GM23248 (cell line): ENCODE results near the gene CCDC8. TPM values are rescaled to one million over a fixed set of nuclear protein-coding genes. Genes with fewer than 3 reads are reported as not detected.
A peak's percentile ranks its signal among the peaks of the same experiment; 100 is the strongest.

Experiments used
- DNase-seq: peaks from one replicate; pipeline ENCODE4 v3.0.0-alpha.2; 2015
- H2AFZ ChIP-seq: fragments of 200-600 bp; sonication (generic); 2 replicates; pipeline ENCODE4 v1.6.1; 2016; ENCODE audit warnings: antibody characterized with exemption
- H3F3A ChIP-seq: fragments of 200-600 bp; sonication (generic); 2 replicates; pipeline ENCODE4 v1.6.1; 2016; ENCODE audit warnings: mild to moderate bottlenecking, antibody characterized with exemption, mixed run types; ENCODE audit not compliant: insufficient read depth
- H3K27ac ChIP-seq: fragments of 200-600 bp; sonication (generic); 2 replicates; pipeline ENCODE4 v1.5.1; 2016; ENCODE audit warnings: mild to moderate bottlenecking
- H3K27me3 ChIP-seq: fragments of 200-600 bp; sonication (generic); replicated peaks from 2 replicates; pipeline ENCODE4 v1.6.1; 2016; ENCODE audit warnings: mild to moderate bottlenecking; ENCODE audit not compliant: insufficient read depth
- H3K36me3 ChIP-seq: fragments of 200-600 bp; sonication (generic); 2 replicates; pipeline ENCODE4 v1.6.1; 2016; ENCODE audit warnings: low read depth, mild to moderate bottlenecking
- H3K4me1 ChIP-seq: fragments of 200-600 bp; sonication (generic); 2 replicates; pipeline ENCODE4 v1.6.1; 2016; ENCODE audit warnings: mild to moderate bottlenecking; ENCODE audit not compliant: insufficient read depth
- H3K4me2 ChIP-seq: fragments of 200-600 bp; sonication (generic); one replicate; pipeline ENCODE4 v1.6.1; 2016; ENCODE audit warnings: mild to moderate bottlenecking; ENCODE audit not compliant: unreplicated experiment
- H3K4me3 ChIP-seq: fragments of 200-600 bp; sonication (generic); 2 replicates; pipeline ENCODE4 v1.5.1; 2016; ENCODE audit warnings: mild to moderate bottlenecking
- H3K79me2 ChIP-seq: fragments of 200-600 bp; sonication (generic); 2 replicates; pipeline ENCODE4 v1.6.1; 2016; ENCODE audit warnings: mild to moderate bottlenecking; ENCODE audit not compliant: insufficient read depth
- H3K9ac ChIP-seq: fragments of 200-600 bp; sonication (generic); 2 replicates; pipeline ENCODE4 v1.6.1; 2016; ENCODE audit warnings: mild to moderate bottlenecking
- H3K9me2 ChIP-seq: fragments of 200-600 bp; sonication (generic); 2 replicates; pipeline ENCODE4 v1.6.1; 2016; ENCODE audit warnings: mixed run types, mild to moderate bottlenecking, moderate library complexity; ENCODE audit not compliant: insufficient read depth
- H3K9me3 ChIP-seq: fragments of 200-600 bp; sonication (generic); one replicate; pipeline ENCODE4 v1.6.1; 2017; ENCODE audit warnings: low read depth
- H4K20me1 ChIP-seq: fragments of 200-600 bp; sonication (generic); 2 replicates; pipeline ENCODE4 v1.6.0; 2016; ENCODE audit not compliant: insufficient read depth
- EZH2 ChIP-seq: fragments of 200-600 bp; sonication (generic); IDR thresholded peaks from 2 replicates; pipeline ENCODE4 v1.6.1; 2018; ENCODE audit warnings: antibody characterized with exemption, mild to moderate bottlenecking; ENCODE audit not compliant: insufficient read depth, poor library complexity, severe bottlenecking
- EZH2phosphoT487 ChIP-seq: fragments of 200-600 bp; sonication (generic); IDR thresholded peaks from 2 replicates; pipeline ENCODE4 v1.6.1; 2018; ENCODE audit warnings: antibody characterized with exemption, moderate library complexity, mild to moderate bottlenecking, low read depth; ENCODE audit not compliant: insufficient read depth
- WGBS, 2 experiments: methylation state at CpG; one replicate each; pipeline ENCODE4 v1.1.6; 2015 to 2017; ENCODE audit warnings: low lambda C conversion rate in 2 of 2, low coverage in 1 of 2; ENCODE audit errors: missing lambda C conversion rate in 2 of 2; 5-methylcytosine and 5-hydroxymethylcytosine counted together
- in situ Hi-C: fragments of 300-500 bp; cut with MboI; formaldehyde crosslinking; loops from 2 replicates; pipeline ENCODE4 v1.15.0; 2020
- polyA plus RNA-seq: library from polyadenylated mRNA; unstranded; fragments of >200 nt; fragmentation: Nextera tagmentation; extraction: Ambion mirVana; gene quantifications from 2 replicates; pipeline ENCODE4 v1.2.1, GENCODE V29; 2016
- total RNA-seq: library from RNA; depleted of rRNA; stranded (reverse); fragments of >200 nt; shearing (Covaris generic); gene quantifications from 2 replicates; pipeline ENCODE4 v1.2.3, GENCODE V29; 2014

The CCDC8 gene
- total and polyA plus RNA-seq, 2 experiments from 2014 or later: 6.0 to 10.1 TPM

- 84 to 85% methylated on average over 5 of the region's 5 CpGs for WGBS, 2 experiments
Measured at GRCh38 chr19:46394402-46394797, 19.0 kb downstream of the CCDC8 start.

GRCh38 chr19:46393456-46394401 is 19.6 kb downstream of the CCDC8 start:
- no peak for DNase-seq
- TF ChIP-seq EZH2 (no peak), EZH2phosphoT487 (no peak)
- Histone ChIP-seq H3K36me3 (peaks cover 12% of the 10 kb centered on the region; the same call in 1 of the 2 replicates), H3K9me2 (no peaks in the 10 kb centered on the region), H3K79me2 (no peaks in the 10 kb centered on the region), H3K4me3 (no peak overlapping the region), H3K9me3 (no peaks in the 10 kb centered on the region), H3F3A (peaks cover 16% of the 10 kb centered on the region; the same call in 1 of the 2 replicates), H3K27ac (no peak overlapping the region), H3K4me2 (no peak overlapping the region), H3K9ac (no peak overlapping the region), H4K20me1 (no peaks in the 10 kb centered on the region), H3K4me1 (peaks cover 8% of the 10 kb centered on the region), H3K27me3 (no peaks in the 10 kb centered on the region), H2AFZ (no peak overlapping the region)
- in situ Hi-C loops: no loop called here
- 82 to 83% methylated on average over 21 of the region's 21 CpGs for WGBS, 2 experiments

More at GRCh38 chr19:46394402-46394797, 19.0 kb downstream of the CCDC8 start:
- Histone ChIP-seq H4K20me1 (no peaks in the 10 kb centered on the region), H3K4me1 (peaks cover 8% of the 10 kb centered on the region), H3K27ac (no peak overlapping the region), H2AFZ (no peak overlapping the region), H3K9me2 (no peaks in the 10 kb centered on the region), H3K9me3 (no peaks in the 10 kb centered on the region), H3K36me3 (peaks cover 7% of the 10 kb centered on the region; the same call in 1 of the 2 replicates), H3K4me3 (no peak overlapping the region), H3K79me2 (no peaks in the 10 kb centered on the region), H3F3A (peaks cover 16% of the 10 kb centered on the region; the same call in 1 of the 2 replicates), H3K4me2 (no peak overlapping the region), H3K9ac (no peak overlapping the region), H3K27me3 (no peaks in the 10 kb centered on the region)
- peak; percentile 29 for DNase-seq
- in situ Hi-C loops: no loop called here
- TF ChIP-seq EZH2: no peak
- no peak for TF ChIP-seq EZH2phosphoT487

GRCh38 chr19:46392837-46393236 is 20.5 kb downstream of the CCDC8 start:
- Histone ChIP-seq H4K20me1 (no peaks in the 10 kb centered on the region), H3K9me2 (no peaks in the 10 kb centered on the region), H3F3A (peaks cover 16% of the 10 kb centered on the region; the same call in 1 of the 2 replicates), H3K4me3 (no peak overlapping the region), H3K36me3 (peaks cover 16% of the 10 kb centered on the region; the same call in 1 of the 2 replicates), H3K9me3 (no peaks in the 10 kb centered on the region), H3K27me3 (no peaks in the 10 kb centered on the region), H3K4me1 (peaks cover 8% of the 10 kb centered on the region), H3K9ac (peak overlapping the region; percentile 33), H3K79me2 (no peaks in the 10 kb centered on the region), H3K4me2 (peak overlapping the region; percentile 59), H3K27ac (peak overlapping the region; percentile 18), H2AFZ (peak overlapping the region; percentile 29; the same call in 1 of the 2 replicates)
- no peak for DNase-seq
- 32 to 42% methylated on average over 4 of the region's 4 CpGs for WGBS, 2 experiments
- TF ChIP-seq EZH2phosphoT487 (no peak), EZH2 (no peak)
- in situ Hi-C loops: no loop called here

- H3K79me2 ChIP-seq: no peaks in the 10 kb centered on the region
- WGBS, 2 experiments: 25 to 29% methylated on average over 21 of the region's 21 CpGs
- H3K4me2 ChIP-seq: peak overlapping the region; percentile 59
- in situ Hi-C loops: no loop called here
- H3K36me3 ChIP-seq: peaks cover 16% of the 10 kb centered on the region; the same call in 1 of the 2 replicates
- H3K9me2 ChIP-seq: no peaks in the 10 kb centered on the region
- no peaks in the 10 kb centered on the region for H4K20me1 ChIP-seq
- peak overlapping the region; percentile 33 for H3K9ac ChIP-seq
- H2AFZ ChIP-seq: peak overlapping the region; percentile 29; the same call in 1 of the 2 replicates
- H3K27me3 ChIP-seq: no peaks in the 10 kb centered on the region
- no peak overlapping the region for H3K4me3 ChIP-seq
- peaks cover 16% of the 10 kb centered on the region; the same call in 1 of the 2 replicates for H3F3A ChIP-seq
- TF ChIP-seq EZH2 (no peak), EZH2phosphoT487 (no peak)
- peaks cover 8% of the 10 kb centered on the region for H3K4me1 ChIP-seq
- no peaks in the 10 kb centered on the region for H3K9me3 ChIP-seq
- peak; percentile 61 for DNase-seq
- peak overlapping the region; percentile 18 for H3K27ac ChIP-seq
Measured at GRCh38 chr19:46392252-46392801, 21.0 kb downstream of the CCDC8 start.
